ENCODE measurements around the gene SLC24A1.
"Not testable (repeated sequence)": the region's sequence is repeated elsewhere in the genome, so short reads cannot be mapped to it uniquely, and the experiment has no call there.

SLC24A1 gene

DNA sequence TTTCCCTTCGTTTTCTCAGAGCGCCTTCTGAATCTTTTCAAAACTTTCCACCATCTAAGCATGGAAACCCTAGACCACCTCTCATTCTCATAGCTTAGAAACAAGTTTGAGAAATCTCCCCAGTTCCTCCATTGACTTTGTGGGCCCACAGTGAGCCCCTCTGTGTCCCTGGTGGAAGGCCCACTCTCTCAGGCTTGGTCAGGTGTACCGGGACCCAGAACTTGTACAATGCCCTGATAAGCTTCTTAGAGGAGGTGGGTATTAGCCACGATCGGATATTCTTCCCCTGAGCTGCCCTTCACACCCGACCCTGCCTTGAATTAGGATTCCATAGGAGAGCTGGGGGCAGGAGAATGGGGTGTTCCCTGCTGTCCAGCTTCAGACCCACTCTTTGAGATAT, at the start of gene SLC24A1:
Gene SLC24A1, plus strand, starts transcription at position 301 of the 400 bp plus-strand sequence. CDS start 2,143 bp downstream, outside the sequence.
- no peak for DNase-seq

DNA sequence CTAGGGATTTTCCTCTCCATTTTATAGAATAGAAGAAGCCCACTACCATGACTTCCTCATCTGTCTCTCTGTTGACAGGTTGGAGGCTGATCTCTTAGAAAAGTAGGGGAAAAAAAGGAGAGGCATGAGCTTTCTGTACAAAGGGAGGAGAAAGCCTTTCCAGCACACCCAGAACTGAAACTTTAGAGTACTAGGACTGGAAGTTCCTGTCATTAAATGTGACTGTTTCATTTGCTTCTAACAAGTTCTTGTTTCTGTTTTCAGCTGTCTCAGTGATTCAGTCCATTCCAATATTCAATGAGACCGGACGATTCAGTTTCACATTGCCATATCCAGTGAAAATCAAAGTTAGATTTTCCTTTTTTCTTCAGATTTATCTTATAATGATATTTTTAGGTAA, 49.8 kb upstream of the SLC24A1 start:
- DNase-seq: no peak

DNA sequence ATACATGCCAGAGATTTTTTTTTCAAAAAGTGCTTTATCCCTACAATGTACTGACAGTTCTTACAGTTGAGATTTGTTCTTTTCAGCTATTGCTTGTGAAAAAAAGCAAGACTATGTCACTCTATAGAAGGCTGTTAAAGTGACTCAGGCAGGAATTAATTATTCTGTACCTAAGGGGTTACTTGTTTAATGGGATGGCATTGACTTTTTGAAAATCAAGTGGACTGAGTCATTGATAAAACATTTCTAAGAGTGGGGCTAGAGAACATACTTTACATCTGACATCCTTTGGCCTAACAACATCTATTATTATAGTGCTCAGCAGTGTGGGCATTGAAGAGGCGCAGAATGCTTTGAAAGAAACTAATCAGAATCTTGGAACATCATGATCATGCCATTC, 45.1 kb upstream of the SLC24A1 start:
- DNase-seq: no peak

DNA sequence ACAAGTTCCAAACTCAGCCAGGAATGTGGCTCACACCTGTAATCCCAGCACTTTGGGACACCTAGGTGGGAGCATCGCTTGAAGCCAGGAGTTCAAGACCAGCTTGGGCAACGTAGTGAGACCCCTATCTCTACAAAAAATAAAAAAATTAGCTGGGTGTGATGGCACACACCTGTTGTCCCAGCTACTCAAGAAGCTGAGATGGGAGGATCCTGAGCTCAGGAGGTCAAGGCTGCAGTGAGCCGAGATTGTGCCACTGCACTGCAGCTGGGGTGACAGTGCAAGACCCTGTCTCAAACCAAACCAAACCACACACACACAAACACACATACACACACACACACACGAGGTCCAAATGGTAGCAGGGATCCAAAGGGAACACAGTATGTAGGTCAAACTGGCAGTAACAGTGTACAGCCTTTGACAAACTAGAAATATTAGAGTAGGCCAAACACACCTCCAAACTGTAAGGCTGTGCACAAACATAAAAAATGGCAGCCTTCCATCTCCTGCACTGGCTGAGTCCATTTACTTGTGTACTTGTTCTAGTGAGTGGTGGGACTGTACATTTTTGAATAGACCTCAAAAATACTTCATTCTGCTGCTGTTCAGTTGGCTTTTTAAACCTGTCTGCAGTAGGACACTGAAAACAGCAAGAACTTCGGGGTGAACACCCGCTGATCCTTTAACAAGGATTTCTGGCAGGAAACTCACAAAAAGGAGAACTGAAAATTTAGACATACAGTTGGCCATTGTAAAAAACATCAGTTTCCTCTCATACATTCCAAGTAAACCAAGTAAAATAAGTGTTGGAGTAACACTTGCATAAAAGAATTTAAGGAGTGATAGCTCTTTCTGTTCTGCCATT, 44.4 kb upstream of the SLC24A1 start:
- no peak for DNase-seq

DNA sequence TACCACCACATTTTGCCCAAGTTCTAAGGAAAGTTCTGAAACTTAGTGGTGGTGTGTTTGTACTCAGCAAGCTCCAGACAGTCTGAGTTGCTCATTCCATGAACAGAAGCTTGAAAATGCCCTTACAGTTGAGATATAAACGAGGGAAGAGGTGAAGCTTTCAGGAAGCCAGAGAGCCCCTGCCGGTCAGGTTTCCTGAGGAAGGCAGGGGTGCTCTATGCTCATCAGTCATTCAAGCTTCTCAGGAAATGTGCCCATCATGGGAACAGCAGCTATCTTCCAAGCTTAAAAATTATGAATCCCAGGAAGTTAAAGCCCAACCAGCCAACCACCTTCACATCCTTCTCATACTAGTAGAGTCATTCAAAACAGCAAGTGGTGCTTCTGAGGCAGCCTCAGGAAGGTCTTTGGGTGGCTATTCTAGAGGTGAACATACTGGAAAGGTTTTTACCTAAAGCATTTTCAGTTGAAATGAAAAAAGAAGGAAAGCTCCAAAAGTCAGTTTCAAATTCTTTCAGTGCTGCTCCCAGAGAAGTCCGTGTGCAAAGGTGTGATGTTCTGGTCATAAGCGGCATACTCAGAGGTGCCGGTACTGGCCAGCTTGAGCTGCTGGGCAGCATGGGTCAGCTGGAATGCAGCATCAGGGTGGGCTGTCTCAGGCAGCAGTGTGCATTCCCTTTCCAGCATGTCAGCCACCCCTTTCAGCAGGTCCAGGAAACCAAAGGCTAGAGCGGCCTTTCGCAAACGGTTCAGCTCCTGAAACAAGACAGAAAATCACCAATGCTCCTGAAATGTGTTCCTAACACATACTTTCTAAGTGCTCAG, 42.6 kb upstream of the SLC24A1 start:
- no peak for DNase-seq

DNA sequence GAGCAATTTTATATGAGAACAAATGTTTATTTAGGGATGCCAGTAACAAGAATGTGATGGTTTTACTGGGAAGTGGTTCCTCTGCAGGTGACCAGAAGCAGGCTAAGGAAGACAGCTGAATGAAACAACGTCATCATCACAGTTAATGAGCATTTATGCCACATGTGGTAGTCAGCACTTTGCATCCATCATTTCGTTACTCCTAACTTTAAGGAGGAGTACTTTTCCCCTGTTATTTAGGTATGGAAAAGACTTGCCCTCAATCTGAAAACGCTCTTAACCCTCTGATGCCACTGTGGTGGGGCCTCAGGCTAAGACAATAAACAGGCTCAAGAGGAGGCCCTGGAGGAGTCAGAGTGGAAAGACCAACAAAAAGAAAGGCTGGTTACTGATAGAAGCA, 42.0 kb upstream of the SLC24A1 start:
- no peak for DNase-seq

DNA sequence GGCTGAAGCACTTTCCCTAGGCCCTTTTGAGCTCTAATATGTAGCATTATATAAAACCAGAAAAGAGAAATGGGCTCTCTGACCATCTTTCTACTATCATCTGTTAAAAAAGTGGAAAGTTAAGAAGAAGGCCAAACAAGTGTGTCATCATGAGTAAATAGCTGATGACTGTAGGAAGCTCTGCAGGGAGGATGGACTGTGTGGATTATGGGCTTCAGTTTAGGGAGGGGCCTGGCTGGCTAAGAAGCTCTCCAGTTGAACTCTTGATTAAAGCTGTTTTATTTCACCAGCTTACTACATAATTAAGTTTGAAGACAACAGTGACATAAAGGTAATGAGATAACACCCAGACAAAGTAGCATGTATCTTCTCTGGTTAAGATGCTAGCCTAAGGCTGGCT, 41.5 kb upstream of the SLC24A1 start:
- DNase-seq: no peak

DNA sequence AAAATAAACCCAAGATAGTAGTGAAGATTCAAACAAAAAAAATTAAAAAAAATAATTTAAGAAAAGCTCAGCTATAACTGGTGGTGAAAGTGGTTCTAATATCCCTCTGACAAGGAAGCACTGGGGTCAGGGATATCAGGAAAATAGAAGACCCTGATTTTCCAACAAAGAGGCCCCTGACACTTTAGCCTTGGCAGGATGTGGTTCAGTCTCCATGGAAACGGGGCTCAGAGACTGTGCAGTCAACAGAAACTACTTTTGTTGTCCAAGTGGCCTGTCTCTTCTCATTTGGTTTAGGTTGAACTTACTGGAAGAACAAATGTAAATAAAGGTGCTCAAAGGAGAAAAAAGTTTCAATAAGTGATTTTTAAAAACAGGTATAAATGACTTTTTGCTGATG, 38.0 kb upstream of the SLC24A1 start:
- no peak for DNase-seq

DNA sequence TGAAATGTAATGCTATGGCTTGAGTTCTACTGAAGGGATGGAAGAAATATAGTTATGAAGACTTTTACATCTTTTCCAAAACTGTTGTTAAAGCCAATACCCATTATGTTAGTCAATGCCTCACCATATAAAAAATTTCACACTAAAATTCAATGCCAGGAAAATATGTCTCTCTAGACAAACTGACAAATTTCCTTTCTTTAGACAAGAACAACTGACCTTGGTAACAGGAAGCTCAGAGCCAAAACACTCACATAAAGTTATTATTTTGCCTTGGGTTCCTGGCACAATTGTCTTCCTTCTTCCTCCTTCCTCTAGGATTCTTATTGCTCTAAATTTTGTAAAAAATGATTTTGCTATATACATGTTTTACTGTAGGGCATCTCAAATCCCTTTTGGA, 37.5 kb upstream of the SLC24A1 start:
- no peak for DNase-seq

DNA sequence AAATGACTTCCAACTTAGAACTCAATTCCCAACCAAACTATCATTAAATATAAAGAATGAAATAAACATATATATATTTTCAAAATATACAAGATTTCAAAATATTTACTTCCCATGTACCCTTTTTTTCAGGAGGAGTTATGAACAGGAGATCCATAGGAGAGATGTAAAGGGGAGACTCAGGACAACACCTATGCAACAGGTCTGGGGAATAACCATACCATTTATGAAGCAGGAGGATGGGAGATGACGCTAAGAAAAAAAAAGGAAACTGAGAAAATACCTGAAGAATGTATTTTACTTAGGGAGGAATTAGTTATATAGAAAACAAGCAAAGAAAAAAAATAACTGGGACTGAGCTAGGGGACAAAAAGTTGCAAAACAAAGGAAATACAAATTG, 34.6 kb upstream of the SLC24A1 start:
- DNase-seq: no peak

DNA sequence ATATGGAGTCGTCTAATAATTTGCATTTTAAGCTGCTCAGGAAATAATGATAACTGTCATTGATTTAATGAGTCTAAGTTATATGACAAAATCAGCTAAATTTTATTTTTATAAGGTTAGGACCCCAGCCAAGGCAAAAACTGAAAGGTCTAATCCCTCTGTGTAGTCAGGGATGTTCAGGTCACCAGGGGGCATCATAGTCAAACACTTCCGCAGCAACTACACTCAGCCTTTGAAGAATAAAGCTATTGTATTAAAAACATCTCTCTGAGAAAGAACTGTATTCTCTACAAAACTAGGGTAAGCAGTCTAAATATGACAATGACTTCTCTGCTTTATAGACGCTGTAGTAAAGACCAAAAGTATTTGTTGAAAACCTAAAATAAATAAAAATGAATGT, 25.8 kb upstream of the SLC24A1 start:
- no peak for DNase-seq

DNA sequence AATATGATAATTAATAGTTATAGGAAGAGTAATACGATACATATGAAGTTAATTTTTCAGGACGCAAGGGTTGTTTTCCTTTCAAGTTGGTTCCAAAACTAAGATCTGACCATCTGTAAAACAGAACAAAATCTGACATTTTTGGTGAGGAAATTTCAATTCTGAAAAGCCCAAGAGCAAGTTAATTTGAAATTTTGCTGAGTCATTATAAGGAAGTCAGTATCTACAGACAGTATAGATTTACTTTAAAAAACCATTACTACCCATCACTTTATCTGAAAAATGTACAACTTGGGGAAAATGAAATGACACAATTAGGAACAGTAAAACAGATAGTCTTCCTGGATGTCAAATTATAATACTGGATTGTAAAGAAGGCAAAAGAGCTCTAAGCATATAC, 23.3 kb upstream of the SLC24A1 start:
- no peak for DNase-seq

DNA sequence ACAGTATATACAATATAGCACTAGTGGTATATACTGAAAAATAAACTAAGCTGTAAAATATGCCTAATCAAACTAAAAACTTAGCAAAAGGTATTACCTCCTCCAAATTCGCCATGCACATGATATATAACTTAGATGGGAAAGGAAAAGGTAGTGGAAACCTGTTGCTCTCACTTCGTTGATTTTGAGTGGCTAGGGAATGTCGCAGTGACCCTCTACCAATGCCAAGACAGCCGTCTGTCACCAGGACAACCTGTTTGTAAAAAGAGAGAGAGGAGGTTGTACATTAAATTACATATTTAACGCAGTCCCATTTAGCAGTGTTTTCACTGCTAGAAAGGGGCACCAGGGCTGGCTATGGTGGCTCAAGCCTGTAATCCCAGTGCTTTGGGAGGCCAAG, 22.1 kb upstream of the SLC24A1 start:
- DNase-seq: no peak

DNA sequence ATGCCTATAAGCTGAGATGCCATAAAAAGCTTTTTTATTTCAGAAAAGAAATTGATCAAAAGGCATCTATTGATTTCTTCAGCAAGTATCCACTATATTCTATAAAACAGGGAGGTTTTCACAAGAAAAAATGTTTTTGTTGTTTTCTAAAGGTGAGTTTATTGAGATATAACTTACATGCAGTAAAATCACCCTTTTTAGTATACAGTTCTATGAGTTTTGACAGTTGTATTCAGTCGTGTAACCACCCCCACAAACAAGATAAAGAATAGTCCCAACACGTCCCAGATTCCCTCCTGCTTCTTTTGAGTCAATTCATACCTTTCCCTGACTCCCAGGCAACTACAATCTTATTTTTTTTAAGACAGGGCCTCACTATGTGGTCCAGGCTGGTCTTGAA, 18.6 kb upstream of the SLC24A1 start:
- no peak for DNase-seq

DNA sequence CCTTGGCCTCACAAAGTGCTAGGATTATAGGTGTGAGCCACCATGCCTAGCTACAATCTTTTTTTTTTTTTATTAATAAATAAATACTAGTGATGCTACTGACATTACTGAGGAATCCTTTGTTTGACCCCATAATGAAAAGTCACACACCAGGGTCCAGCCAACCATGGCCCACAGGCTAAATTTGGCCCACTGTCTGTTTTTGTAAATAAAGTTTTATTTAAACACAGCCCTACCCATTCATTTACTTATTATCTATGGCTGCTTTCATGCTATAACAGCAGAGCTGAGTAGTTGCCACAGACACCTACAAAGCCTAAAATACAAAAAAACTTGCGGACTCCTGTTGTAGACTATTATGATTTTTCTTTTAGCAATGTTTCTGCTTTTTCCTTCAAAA, 18.2 kb upstream of the SLC24A1 start:
- DNase-seq: no peak

DNA sequence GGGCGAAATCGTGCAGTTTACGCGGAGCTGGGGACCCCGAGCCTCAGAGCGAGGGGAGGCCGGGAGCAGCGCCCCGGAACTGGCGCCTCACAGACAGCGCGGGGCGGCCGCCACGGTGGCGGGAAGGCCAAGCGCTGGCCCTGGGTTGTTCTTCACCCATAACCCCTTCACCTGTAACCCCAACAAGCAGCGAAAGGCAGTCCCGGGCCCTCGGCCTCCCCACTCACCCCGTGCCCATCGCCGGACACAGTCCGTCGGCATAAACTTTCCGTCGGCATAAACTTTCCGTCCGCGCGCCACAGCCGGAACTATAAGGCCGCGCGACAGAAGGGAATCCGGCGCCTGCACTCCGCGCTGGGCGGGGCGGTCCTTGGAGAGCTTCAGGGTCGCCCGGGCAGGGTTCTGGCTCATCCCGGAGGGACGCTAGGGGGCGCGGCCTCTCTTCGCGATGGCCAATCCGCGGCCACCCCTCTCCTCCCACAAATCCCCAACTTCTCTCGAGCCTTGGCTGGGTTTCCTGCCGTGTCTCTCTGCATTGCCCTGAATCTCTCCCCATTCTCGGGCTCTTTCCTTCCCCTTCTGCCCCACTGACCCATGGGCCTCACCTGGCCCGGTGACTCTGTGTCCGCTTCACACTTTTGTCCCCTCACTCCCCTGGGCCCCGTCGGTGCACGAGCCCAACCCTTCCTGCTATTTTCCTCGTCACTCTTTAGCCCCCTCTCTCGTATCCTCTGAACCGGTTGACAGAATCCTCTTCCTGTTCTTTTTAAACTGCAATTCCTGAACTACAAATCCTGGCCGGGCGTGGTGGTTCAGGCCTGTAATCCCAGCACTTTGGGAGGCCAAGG, 10.6 kb upstream of the SLC24A1 start, which contains the start of gene INTS14:
Gene INTS14, minus strand, starts transcription at position 261 of the 848 bp plus-strand sequence. CDS start 3,751 bp downstream, outside the sequence.
- DNase-seq: peak; percentile 93

DNA sequence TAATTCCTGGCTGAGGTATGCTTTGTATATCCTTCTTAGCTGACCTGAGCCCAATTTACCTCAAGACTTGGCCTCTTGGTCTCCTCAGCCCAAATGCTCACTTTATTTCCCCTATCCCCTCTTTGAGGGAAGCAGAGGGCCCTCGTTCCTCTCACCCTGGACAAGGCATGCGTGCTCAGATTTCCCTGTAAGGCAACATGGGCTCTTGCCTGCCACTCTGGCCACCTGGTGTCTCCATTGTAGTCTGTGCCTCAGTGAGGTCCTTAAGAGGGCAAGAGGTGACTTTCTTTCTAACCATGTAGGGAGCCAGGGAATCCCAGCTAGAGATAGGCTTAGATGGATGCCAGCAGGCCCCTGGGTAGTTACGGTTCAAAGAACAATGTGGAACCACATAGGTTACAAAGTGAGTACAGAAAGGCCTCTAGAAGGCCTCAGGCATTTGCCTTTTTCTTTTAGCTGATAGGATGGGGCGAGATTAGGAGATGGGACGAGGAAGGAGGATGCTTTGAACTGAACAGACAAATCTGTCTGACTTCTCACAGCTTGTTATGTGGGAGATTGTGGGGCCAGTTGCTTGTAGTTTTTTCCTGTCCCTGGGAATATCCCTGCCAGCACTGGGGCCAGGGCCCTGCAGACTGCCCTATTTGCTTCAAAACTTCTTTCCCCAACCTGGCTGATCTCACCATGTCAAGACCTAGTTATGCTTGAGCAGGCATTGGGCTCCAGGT, 9.7 kb upstream of the SLC24A1 start:
- DNase-seq: no peak

DNA sequence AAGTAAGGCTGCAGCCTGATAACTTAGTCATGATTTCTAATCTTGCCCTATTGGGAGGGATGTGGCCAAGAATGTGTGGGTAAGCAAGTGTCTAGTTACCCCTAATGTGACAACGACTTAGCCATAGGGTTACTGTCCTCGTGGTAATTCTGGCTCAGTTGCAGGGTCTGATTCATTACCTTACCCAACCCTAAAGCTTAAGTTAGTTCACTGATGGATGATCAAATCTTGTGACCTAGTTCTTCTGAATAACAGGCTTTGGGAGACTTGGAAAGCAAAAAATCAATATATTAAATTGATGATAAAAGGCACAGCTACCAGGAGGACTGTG, 9.2 kb upstream of the SLC24A1 start:
- no peak for DNase-seq

DNA sequence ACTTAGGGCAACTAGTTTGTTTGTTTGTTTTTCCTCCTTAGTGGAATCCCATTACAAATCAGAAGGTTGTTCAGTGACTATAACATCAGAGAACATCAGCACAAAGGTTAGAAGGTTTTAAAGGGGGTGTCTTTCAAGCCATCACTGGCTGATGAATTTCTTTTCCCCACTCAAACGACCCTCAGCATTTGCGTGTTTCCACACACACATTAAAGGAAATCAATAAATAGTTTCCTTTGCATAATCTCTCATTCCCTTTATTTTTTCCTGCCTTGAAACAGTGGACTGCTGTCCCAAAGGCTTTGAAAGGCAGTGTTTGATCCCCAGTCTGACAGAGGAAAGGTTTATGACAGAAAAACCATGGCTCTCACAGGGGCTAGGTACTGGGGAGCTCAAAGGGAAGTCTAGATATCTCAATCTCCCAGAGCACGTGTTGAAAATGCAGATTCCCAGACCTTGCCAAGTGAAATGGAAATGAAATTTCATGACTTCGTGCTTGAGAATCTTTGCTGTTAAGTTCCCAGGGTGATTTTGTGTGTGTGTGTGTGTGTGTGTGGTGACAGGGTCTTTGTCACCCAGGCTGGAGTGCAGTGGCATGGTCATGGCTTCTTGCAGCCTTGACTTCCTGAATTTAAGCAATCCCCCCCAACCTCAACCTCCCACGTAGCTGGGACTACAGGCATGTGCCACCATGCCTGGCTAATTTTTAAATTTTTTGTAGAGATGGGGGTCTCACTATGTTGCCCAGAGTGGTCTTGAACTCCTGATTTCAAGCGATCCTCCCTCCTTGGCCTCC, 8.6 kb upstream of the SLC24A1 start:
- no peak for DNase-seq

DNA sequence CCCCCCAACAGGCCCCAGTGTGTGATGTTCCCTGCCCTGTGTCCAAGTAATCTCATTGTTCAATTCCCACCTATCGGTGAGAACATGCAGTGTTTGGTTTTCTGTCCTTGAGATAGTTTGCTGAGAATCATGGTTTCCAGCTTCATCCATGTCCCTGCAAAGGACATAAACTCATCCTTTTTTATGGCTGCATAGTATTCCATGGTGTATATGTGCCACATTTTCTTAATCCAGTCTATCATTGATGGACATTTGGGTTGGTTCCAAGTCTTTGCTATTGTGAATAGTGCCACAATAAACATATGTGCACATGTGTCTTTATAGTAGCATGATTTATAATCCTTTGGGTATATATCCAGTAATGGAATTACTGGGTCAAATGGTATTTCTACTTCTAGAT, 5.9 kb upstream of the SLC24A1 start:
- DNase-seq: not testable (repeated sequence)

DNA sequence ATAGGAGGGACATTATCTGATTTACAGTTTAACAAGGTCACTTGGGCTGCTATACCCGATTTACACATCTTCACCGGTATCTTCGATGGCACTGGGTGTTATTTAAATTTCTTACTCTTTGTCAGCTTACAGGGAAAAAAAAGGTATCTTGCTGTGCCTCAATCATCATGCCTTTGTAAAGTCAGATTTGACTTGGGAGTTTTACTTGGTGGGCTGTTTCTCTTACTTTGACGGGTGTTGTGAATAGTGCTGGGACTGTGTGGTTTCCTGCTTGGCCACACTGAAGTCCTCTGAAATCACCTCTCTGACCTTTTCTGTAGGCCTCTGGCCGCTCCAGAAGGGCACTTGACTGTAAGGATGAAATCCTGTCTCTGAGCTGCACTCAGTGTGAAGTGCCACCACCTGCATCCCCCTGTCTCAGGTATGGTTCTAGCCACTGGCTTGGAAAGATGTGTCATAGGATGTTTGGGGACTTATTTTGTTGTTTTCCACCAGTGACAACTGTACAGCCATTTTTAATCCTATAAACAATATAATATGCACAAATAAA, 3.1 kb upstream of the SLC24A1 start:
- no peak for DNase-seq
